ENCODE measurements around the gene PTPDC1. TPM values are rescaled to one million over a fixed set of nuclear protein-coding genes. Genes with fewer than 3 reads are reported as not detected.

PTPDC1 gene
- total RNA-seq, 1 donor from 2014 or later: 15.7 TPM

- DNase-seq (ENCODE audit: low read depth): no peak
Measured at GRCh38 chr9:94140418-94140780, 56.1 kb downstream of the PTPDC1 start.

GRCh38 chr9:94140791-94141790, 56.8 kb downstream of the PTPDC1 start:
- DNase-seq (ENCODE audit: low read depth): peak; percentile 68

- DNase-seq (ENCODE audit: low read depth): no peak
Measured at GRCh38 chr9:94142353-94142752, 58.1 kb downstream of the PTPDC1 start.

- DNase-seq (ENCODE audit: low read depth): no peak
Measured at GRCh38 chr9:94144394-94144793, 60.1 kb downstream of the PTPDC1 start.

- no peak for DNase-seq (ENCODE audit: low read depth)
Measured at GRCh38 chr9:94145640-94146039, 61.4 kb downstream of the PTPDC1 start.

GRCh38 chr9:94147776-94148175, 63.5 kb downstream of the PTPDC1 start:
- no peak for DNase-seq (ENCODE audit: low read depth)

- DNase-seq (ENCODE audit: low read depth): no peak
Measured at GRCh38 chr9:94148419-94148818, 64.2 kb downstream of the PTPDC1 start.

- no peak for DNase-seq (ENCODE audit: low read depth)
Measured at GRCh38 chr9:94149696-94150095, 65.4 kb downstream of the PTPDC1 start.

GRCh38 chr9:94150279-94150828, 66.1 kb downstream of the PTPDC1 start:
- DNase-seq (ENCODE audit: low read depth): no peak

- DNase-seq (ENCODE audit: low read depth): peak; percentile 41
Measured at GRCh38 chr9:94150890-94151650, 66.8 kb downstream of the PTPDC1 start.

- DNase-seq (ENCODE audit: low read depth): no peak
Measured at GRCh38 chr9:94153905-94154304, 69.6 kb downstream of the PTPDC1 start.

- DNase-seq (ENCODE audit: low read depth): no peak
Measured at GRCh38 chr9:94156348-94157049, 72.2 kb downstream of the PTPDC1 start.

GRCh38 chr9:94157050-94157801, 73.0 kb downstream of the PTPDC1 start:
- DNase-seq (ENCODE audit: low read depth): peak; percentile 63

Other genes with a start within 250 kb of the PTPDC1 start
- gene BARX1, start 129.1 kb upstream of the PTPDC1 start, total RNA-seq: not detected in 2 replicates
- 3.2 and 3.4 TPM in 2 replicates for gene ZNF169, start 174.8 kb downstream of the PTPDC1 start, total RNA-seq
- gene NUTM2F, start 244.2 kb downstream of the PTPDC1 start, total RNA-seq: not detected in 2 replicates